ENCODE data around the gene IL17A. TPM values are rescaled to one million over a fixed set of nuclear protein-coding genes. Genes with fewer than 3 reads are reported as not detected.

IL17A gene
- total RNA-seq, 4 donors from 2014 or later: not detected

GRCh38 chr6:52146851-52147445 lies 39.2 kb upstream of the IL17A start:
- Histone ChIP-seq H3K36me3 (no peaks in the 10 kb centered on the region), H3K27me3 (peaks cover 4% of the 10 kb centered on the region), H3K4me1 (no peaks in the 10 kb centered on the region), H3K9me3 (no peaks in the 10 kb centered on the region), H3K27ac (no peak overlapping the region), H3K4me3 (no peak overlapping the region)
- intact Hi-C loops (cut with DNase I; ENCODE audit: low total_unique reads) (no loop called here), in situ Hi-C loops (cut with MboI; ENCODE audit: low pct_ligation_motif_present in 1 of 4, low pct_unique_long_range_greater_than_20kb in 1 of 4, low sequenced_read_pairs in 3 of 4) (no loop called here)
- no peak for DNase-seq
- TF ChIP-seq EP300 (IDR thresholded peaks at IDR 0.05; ENCODE audit: low read depth) (no peak), CTCF (IDR thresholded peaks at IDR 0.05) (no peak), POLR2A (IDR thresholded peaks at IDR 0.05) (no peak), POLR2AphosphoS5 (IDR thresholded peaks at IDR 0.05) (no peak)
- WGBS, 2 donors (ENCODE audit: low coverage in 1 of 2): 67 to 86% methylated on average over 1 to 3 of the region's 3 CpGs

DNA sequence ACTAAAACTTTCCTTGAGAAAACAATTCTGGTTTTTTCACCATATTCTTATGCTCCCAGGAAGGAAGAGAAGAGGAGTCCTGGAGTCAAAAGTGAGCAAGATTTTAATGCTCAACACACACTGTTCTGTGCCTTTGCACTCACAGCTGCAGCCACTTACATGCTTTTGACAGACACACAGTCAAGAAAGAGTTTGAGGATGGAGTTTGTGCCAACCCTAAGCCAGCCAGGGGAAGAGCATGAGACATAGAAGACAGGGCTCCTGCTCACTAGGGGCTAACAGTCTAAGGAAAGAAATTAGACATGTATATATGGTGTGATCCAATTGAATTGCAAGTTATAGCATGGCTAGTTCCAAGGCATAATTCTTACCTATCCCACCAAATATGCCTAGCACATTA lies 37.1 kb upstream of the IL17A start:
- no peaks in the 10 kb centered on the region for H3K4me1 ChIP-seq
- in situ Hi-C loops (cut with MboI; ENCODE audit: low pct_ligation_motif_present in 1 of 4, low pct_unique_long_range_greater_than_20kb in 1 of 4, low sequenced_read_pairs in 3 of 4) (no loop called here), intact Hi-C loops (cut with DNase I; ENCODE audit: low total_unique reads) (no loop called here)
- peaks cover 4% of the 10 kb centered on the region for H3K27me3 ChIP-seq
- TF ChIP-seq CTCF (IDR thresholded peaks at IDR 0.05) (no peak), POLR2AphosphoS5 (IDR thresholded peaks at IDR 0.05) (no peak), POLR2A (IDR thresholded peaks at IDR 0.05) (no peak), EP300 (IDR thresholded peaks at IDR 0.05; ENCODE audit: low read depth) (no peak)
- H3K4me3 ChIP-seq: no peak overlapping the region
- H3K36me3 ChIP-seq: no peaks in the 10 kb centered on the region
- H3K27ac ChIP-seq: no peak overlapping the region
- DNase-seq: no peak
- H3K9me3 ChIP-seq: no peaks in the 10 kb centered on the region

DNA sequence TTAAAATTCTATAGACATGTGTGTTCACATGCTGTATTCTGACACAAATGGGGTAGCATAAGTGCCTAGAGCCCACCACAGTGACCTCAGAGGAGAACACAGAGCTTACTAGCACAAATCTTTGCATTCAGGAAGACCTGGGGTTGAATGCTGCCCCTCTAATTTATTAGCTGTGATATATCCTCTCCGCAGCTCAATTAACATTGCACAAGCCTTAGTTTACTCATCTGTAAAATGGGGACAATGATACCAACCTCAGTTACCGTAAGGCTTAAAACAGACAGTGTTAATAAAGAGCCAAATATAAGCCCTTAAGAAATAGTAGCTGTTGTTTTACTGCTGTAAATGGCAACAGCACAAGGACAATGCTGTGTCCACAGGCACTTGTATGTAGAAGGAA lies 36.2 kb upstream of the IL17A start:
- in situ Hi-C loops (cut with MboI; ENCODE audit: low pct_ligation_motif_present in 1 of 4, low pct_unique_long_range_greater_than_20kb in 1 of 4, low sequenced_read_pairs in 3 of 4) (loop anchor here in 1 of 4 donors (25.0 kb wide), 1 partner anchor 112 kb away; no protein-coding TSS in a partner anchor), intact Hi-C loops (cut with DNase I; ENCODE audit: low total_unique reads) (no loop called here)
- no peak for DNase-seq
- H3K9me3 ChIP-seq: no peaks in the 10 kb centered on the region
- no peaks in the 10 kb centered on the region for H3K36me3 ChIP-seq
- TF ChIP-seq CTCF (IDR thresholded peaks at IDR 0.05) (no peak), POLR2AphosphoS5 (IDR thresholded peaks at IDR 0.05) (no peak), POLR2A (IDR thresholded peaks at IDR 0.05) (no peak), EP300 (IDR thresholded peaks at IDR 0.05; ENCODE audit: low read depth) (no peak)
- H3K27me3 ChIP-seq: no peaks in the 10 kb centered on the region
- no peaks in the 10 kb centered on the region for H3K4me1 ChIP-seq
- WGBS, 2 donors (ENCODE audit: low coverage in 1 of 2): 93 to 100% methylated on average over 2 of the region's 2 CpGs
- no peak overlapping the region for H3K27ac ChIP-seq
- no peak overlapping the region for H3K4me3 ChIP-seq

GRCh38 chr6:52152070-52152423 lies 34.1 kb upstream of the IL17A start:
- intact Hi-C loops (cut with DNase I; ENCODE audit: low total_unique reads): no loop called here
- Histone ChIP-seq H3K36me3 (no peaks in the 10 kb centered on the region), H3K4me3 (no peak overlapping the region), H3K4me1 (no peaks in the 10 kb centered on the region), H3K27ac (no peak overlapping the region), H3K9me3 (no peaks in the 10 kb centered on the region), H3K27me3 (no peaks in the 10 kb centered on the region)
- in situ Hi-C loops (cut with MboI; ENCODE audit: low pct_ligation_motif_present in 1 of 4, low pct_unique_long_range_greater_than_20kb in 1 of 4, low sequenced_read_pairs in 3 of 4): loop anchor here in 1 of 4 donors (25.0 kb wide), 1 partner anchor 110 kb away; no protein-coding TSS in a partner anchor
- TF ChIP-seq POLR2AphosphoS5 (IDR thresholded peaks at IDR 0.05) (no peak), CTCF (IDR thresholded peaks at IDR 0.05) (no peak), EP300 (IDR thresholded peaks at IDR 0.05; ENCODE audit: low read depth) (no peak), POLR2A (IDR thresholded peaks at IDR 0.05) (no peak)
- DNase-seq: no peak
